Ascending aorta (tissue), 2 donors: Measurements from ENCODE around the gene SLC13A4. TPM values are rescaled to one million over a fixed set of nuclear protein-coding genes. Genes with fewer than 3 reads are reported as not detected.
A peak's percentile ranks its signal among the peaks of the same experiment; 100 is the strongest.
"Not testable (repeated sequence)": the region's sequence is repeated elsewhere in the genome, so short reads cannot be mapped to it uniquely, and the experiment has no call there.

ENCODE experiments used
- DNase-seq, 2 donors: peaks; one replicate each; pipeline ENCODE4 v3.0.0-alpha.2; 2019; ENCODE audit warnings: low spot score in 2 of 2
- H3K27ac ChIP-seq, 2 donors: fragments of 200-600 bp; sonication (generic); one replicate each; pipeline ENCODE4 v1.5.1; 2016 to 2017; ENCODE audit warnings: mild to moderate bottlenecking in 1 of 2
- H3K27me3 ChIP-seq: fragments of 200-600 bp; sonication (generic); one replicate; pipeline ENCODE4 v1.5.1; 2017
- H3K36me3 ChIP-seq, 2 donors: fragments of 200-600 bp; sonication (generic); one replicate each; pipeline ENCODE4 v1.5.1; 2016
- H3K4me1 ChIP-seq, 2 donors: fragments of 200-600 bp; sonication (generic); one replicate each; pipeline ENCODE4 v1.5.1; 2016 to 2017; ENCODE audit warnings: mild to moderate bottlenecking in 1 of 2
- H3K4me3 ChIP-seq, 2 donors: fragments of 200-600 bp; sonication (generic); one replicate each; pipeline ENCODE4 v1.5.1; 2016 to 2017; ENCODE audit warnings: mild to moderate bottlenecking in 1 of 2
- H3K9me3 ChIP-seq, 2 donors: fragments of 200-600 bp; sonication (generic); one replicate each; pipeline ENCODE4 v1.5.1; 2016
- CTCF ChIP-seq, 3 experiments: fragments of 200-600 bp in 2 of 3; fragments of 450-650 bp in 1 of 3; sonication (generic) in 2 of 3; IDR thresholded peaks; one replicate each; pipeline ENCODE4 v1.5.1; 2016 to 2019; ENCODE audit warnings: antibody characterized with exemption in 3 of 3, mild to moderate bottlenecking in 1 of 3, moderate library complexity in 1 of 3
- intact Hi-C: fragments of 100-400 bp; cut with DNase I; formaldehyde crosslinking; loops from one replicate; pipeline ENCODE4 v1.15.1; 2023
- total RNA-seq: library from RNA; depleted of rRNA; stranded (reverse); fragments of >200 nt; gene quantifications from one replicate; pipeline ENCODE4 v1.1.0, GENCODE V29; 2016

SLC13A4 gene
- total RNA-seq, 1 donor from 2014 or later, result 0.21 TPM

DNA sequence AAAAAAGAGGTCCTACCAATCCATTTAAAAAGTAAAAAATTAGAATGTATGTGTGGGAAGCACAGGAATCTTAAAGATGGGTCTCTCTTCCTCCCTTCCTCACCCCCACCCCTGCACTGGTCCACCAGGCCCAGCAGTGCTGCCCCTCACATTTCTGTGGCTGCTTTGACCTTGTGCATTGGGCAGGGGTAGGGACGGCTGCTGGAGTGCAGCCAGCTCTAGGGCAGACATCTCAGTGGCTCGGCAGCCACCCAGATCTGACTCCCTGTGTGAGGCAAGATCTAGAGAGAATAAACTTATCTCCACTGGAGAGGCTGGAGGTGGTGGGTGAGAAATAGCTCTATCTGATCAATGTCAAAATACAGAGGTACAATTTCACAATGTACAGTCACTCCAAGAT, 13.9 kb upstream of the SLC13A4 start:
- DNase-seq, result no peak
- H3K36me3 ChIP-seq, result peaks cover 5 to 10% of the 10 kb centered on the region in 2 donors
- H3K4me1 ChIP-seq, result peaks cover 20 to 36% of the 10 kb centered on the region in 2 donors
- H3K27me3 ChIP-seq, result no peaks in the 10 kb centered on the region
- intact Hi-C loops, result no loop called here
- no peak overlapping the region for H3K4me3 ChIP-seq
- H3K27ac ChIP-seq, result peak overlapping the region; percentile 37 to 68
- no peaks in the 10 kb centered on the region for H3K9me3 ChIP-seq
- TF ChIP-seq CTCF (IDR thresholded peaks at IDR 0.05), result no peak

DNA sequence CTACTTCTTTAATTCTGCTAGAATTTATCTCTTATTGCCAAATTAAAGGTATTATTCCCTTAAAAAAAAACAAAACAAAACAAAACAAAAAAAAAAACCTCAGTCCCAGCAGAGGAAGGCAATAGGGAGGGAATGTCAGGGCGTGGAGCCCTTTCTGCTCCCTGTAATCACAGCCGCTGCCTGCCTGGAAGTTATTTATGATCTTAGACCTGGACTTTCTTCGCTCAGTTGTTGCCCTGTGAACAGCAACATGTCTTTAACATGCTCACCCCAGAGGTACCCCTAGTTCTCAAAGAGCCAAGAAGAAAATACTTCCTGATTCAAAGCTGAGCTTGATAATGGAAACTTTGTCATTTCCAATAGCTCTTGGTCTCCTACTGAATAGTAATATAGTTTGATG, 12.9 kb upstream of the SLC13A4 start:
- Histone ChIP-seq H3K36me3 (peaks cover 15 to 19% of the 10 kb centered on the region in 2 donors), H3K27me3 (no peaks in the 10 kb centered on the region), H3K4me3 (no peak overlapping the region), H3K4me1 (peaks cover 20 to 33% of the 10 kb centered on the region in 2 donors), H3K9me3 (no peaks in the 10 kb centered on the region), H3K27ac (peak overlapping the region in 1 of 2 donors; percentile 35)
- no peak for TF ChIP-seq CTCF (IDR thresholded peaks at IDR 0.05)
- no peak for DNase-seq
- intact Hi-C loops, result no loop called here

GRCh38 chr7:135737306-135737647, 9.3 kb upstream of the SLC13A4 start:
- H3K4me3 ChIP-seq, H3K27ac ChIP-seq, DNase-seq, H3K27me3 ChIP-seq, H3K4me1 ChIP-seq, intact Hi-C loops, H3K9me3 ChIP-seq: not testable (repeated sequence)
- H3K36me3 ChIP-seq, result peaks cover 47 to 49% of the 10 kb centered on the region in 2 donors

DNA sequence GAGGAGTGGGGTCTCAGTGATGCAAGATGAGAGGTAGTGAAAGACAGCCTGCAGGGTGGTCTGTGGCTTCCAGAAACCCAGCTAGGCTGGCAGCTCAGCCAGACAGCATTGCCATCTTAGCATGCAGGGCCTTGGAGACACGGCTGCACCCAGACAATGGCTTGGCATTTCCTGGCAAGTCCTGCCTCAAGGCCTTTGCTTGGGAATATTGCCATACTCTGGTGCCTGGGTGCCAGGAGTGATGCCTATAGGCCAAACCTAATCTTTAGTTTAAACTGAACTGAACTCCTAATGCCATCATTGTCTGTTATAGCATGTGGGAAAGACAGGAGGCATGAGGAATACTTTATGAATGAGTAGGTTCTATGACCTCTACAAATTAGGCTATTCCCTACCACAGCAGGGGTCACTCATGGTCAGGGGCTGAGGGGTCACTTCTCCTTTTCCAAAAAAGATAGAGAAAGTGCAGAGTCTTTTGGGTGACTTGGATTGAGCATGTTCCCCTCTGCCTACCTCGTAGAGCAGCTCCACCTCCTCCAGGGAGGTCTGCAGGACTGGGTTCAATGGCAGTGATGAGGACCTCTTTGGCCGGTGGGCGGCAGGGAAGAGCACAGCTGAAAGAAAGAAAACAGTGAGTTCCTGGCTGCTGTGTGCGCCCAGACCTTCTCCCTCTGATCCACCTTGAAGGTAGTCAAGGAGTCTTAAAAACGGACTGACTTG, 8.8 kb upstream of the SLC13A4 start:
- intact Hi-C loops, result no loop called here

DNA sequence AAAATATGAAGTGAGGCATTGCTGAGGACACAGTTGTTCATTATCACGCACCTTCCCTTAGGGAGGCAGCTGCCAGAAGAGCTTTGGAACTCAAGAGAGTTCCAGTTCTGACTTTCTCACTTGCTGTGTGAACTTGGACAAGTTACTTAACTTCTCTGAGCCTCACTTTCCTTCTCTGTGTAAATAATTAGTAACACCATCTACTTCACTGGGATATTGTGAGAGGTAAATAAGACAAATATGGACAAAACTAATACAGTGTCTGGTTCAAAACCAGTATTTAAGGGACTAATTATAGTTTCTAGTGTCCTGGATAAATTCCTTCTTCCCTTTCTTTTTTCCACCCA, 6.3 kb upstream of the SLC13A4 start:
- intact Hi-C loops, result no loop called here
- no peak overlapping the region for H3K27ac ChIP-seq
- H3K27me3 ChIP-seq, result no peaks in the 10 kb centered on the region
- no peak overlapping the region for H3K4me3 ChIP-seq
- no peaks in the 10 kb centered on the region for H3K4me1 ChIP-seq
- no peak for DNase-seq
- H3K36me3 ChIP-seq, result peaks cover 40 to 54% of the 10 kb centered on the region in 2 donors
- TF ChIP-seq CTCF (IDR thresholded peaks at IDR 0.05), result no peak
- no peaks in the 10 kb centered on the region for H3K9me3 ChIP-seq

More for the DNA sequence above, 8.8 kb upstream of the SLC13A4 start:
- Histone ChIP-seq H3K4me1 (peaks cover 0 to 2% of the 10 kb centered on the region in 2 donors), H3K27ac (no peak overlapping the region), H3K36me3 (peaks cover 47 to 50% of the 10 kb centered on the region in 2 donors), H3K4me3 (no peak overlapping the region), H3K27me3 (no peaks in the 10 kb centered on the region), H3K9me3 (no peaks in the 10 kb centered on the region)
- no peak for DNase-seq
- no peak for TF ChIP-seq CTCF (IDR thresholded peaks at IDR 0.05)

DNA sequence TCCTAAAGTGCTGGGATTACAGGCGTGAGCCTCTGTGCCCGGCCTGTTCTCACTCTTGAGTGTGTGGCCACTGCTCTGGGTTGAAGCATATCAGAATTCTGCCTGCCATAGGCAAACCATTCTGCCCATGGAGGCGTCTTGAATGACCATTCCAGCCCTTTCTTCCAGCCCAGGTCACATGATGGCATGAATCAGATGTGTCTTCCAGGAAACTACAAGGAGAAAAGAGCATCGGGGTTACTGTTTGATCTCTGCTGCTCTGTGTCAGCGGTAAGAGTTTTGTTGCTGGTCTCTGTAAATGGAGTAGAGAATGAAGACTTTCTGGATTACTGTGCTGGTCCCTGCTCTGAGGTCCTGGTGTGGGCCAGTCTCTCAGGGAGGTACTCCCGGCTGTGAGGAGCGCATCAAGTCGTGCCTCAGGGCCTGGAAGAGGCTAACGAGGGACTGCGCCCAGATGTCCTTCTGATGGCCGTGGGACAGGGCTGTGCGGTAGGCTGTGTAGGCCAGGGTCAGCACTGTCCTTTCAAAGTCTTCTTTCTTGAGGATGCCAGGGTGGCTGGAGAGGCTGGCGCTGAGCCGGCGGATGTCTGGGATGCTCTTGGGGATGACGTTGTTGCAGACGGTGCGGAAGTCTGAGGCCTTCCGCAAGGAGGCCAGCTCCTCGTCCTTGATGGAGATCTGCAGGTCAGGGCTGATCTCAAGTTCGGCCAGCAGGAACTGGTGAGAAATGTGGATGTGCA, 5.8 kb upstream of the SLC13A4 start:
- H3K9me3 ChIP-seq, result no peaks in the 10 kb centered on the region
- peaks cover 40 to 54% of the 10 kb centered on the region in 2 donors for H3K36me3 ChIP-seq
- no peak overlapping the region for H3K4me3 ChIP-seq
- peak overlapping the region in 1 of 2 donors; percentile 4 for H3K27ac ChIP-seq
- no peak for DNase-seq
- H3K27me3 ChIP-seq, result no peaks in the 10 kb centered on the region
- intact Hi-C loops, result no loop called here
- H3K4me1 ChIP-seq, result no peaks in the 10 kb centered on the region
- no peak for TF ChIP-seq CTCF (IDR thresholded peaks at IDR 0.05)
